GM21515 (cell line): ENCODE data around the gene GRAP.

Experiments
- ATAC-seq: cut with Tn5 transposase; IDR thresholded peaks from one replicate; pipeline ENCODE4 v1.9.1; 2021; ENCODE audit not compliant: unreplicated experiment

GRAP gene

GRCh38 chr17:19019041-19019941 is 27.5 kb downstream of the GRAP start:
- no peak for ATAC-seq

- ATAC-seq, result no peak
Measured at GRCh38 chr17:19018600-19018950, 28.2 kb downstream of the GRAP start.

- ATAC-seq, result no peak
Measured at GRCh38 chr17:19017804-19018599, 28.8 kb downstream of the GRAP start.

- ATAC-seq, result no peak
Measured at GRCh38 chr17:19017401-19017800, 29.4 kb downstream of the GRAP start.

- ATAC-seq, result no peak
Measured at GRCh38 chr17:19016881-19017280, 29.9 kb downstream of the GRAP start.

GRCh38 chr17:19016297-19016696 is 30.5 kb downstream of the GRAP start:
- no peak for ATAC-seq

- no peak for ATAC-seq
Measured at GRCh38 chr17:19015428-19015827, 31.3 kb downstream of the GRAP start.

- ATAC-seq, result no peak
Measured at GRCh38 chr17:19014628-19015215, 32.0 kb downstream of the GRAP start.

- ATAC-seq, result no peak
Measured at GRCh38 chr17:19013806-19014627, 32.7 kb downstream of the GRAP start.

- no peak for ATAC-seq
Measured at GRCh38 chr17:19013226-19013625, 33.5 kb downstream of the GRAP start.

GRCh38 chr17:19012171-19013080 is 34.3 kb downstream of the GRAP start:
- no peak for ATAC-seq

GRCh38 chr17:19011581-19011980 is 35.2 kb downstream of the GRAP start:
- ATAC-seq, result no peak

GRCh38 chr17:19010729-19011505 is 35.8 kb downstream of the GRAP start:
- ATAC-seq, result no peak

GRCh38 chr17:19009970-19010369 is 36.8 kb downstream of the GRAP start:
- ATAC-seq, result no peak

GRCh38 chr17:19006698-19007097 is 40.1 kb downstream of the GRAP start:
- no peak for ATAC-seq

- no peak for ATAC-seq
Measured at GRCh38 chr17:19005789-19006430, 40.8 kb downstream of the GRAP start.

- ATAC-seq, result no peak
Measured at GRCh38 chr17:19005137-19005773, 41.5 kb downstream of the GRAP start.
